HG03045 (cell line): Measurements from ENCODE around the gene LGALS9C.
"Not testable (repeated sequence)": the region's sequence is repeated elsewhere in the genome, so short reads cannot be mapped to it uniquely, and the experiment has no call there.

Experiments used
- ATAC-seq: cut with Tn5 transposase; IDR thresholded peaks from one replicate; pipeline ENCODE4 v1.9.1; 2021; ENCODE audit warnings: mild to moderate bottlenecking, moderate library complexity; ENCODE audit not compliant: unreplicated experiment

LGALS9C gene

DNA sequence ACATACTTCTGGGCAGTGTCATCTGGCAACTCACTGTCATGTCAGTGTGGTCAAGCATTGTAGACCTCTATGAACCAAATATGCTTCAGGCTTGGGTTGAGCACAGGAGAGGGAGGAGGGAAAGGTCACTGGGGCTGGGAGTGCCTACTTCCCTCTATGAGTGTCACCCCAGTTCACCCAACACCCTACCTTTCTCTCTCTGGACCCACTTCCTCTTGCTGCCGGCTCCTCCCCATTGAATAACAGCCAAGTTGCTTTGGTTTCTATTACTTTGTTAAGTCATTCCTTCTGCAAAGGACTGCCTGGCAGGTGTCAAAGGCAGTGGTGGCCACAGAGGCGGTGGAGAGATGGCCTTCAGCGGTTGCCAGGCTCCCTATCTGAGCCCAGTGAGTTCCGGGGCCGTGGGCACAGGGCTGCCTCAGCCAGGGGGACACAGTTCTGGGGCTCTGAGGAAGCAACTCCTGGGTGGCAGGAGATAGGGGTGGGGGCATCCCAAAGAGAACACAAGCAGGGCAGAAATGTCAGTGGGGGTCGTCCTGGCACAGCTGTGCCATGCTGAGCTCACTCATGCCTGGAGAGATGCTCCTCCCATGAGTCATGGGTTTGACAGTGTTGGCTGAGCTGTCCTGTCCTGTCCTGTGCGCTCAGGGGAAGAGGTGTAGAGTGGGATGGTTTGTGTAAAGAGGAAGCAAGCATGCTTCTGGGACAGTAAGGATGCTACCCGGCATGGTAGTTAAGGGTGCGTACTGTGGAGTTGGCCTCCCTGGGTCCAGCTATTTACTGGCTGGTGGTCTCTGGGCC, at the start of gene LGALS9C:
TSS of gene LGALS9C (plus strand) at position 282 of the 801 bp plus-strand sequence. CDS start at position 348, 66 bp downstream.
- ATAC-seq, result not testable (repeated sequence)

DNA sequence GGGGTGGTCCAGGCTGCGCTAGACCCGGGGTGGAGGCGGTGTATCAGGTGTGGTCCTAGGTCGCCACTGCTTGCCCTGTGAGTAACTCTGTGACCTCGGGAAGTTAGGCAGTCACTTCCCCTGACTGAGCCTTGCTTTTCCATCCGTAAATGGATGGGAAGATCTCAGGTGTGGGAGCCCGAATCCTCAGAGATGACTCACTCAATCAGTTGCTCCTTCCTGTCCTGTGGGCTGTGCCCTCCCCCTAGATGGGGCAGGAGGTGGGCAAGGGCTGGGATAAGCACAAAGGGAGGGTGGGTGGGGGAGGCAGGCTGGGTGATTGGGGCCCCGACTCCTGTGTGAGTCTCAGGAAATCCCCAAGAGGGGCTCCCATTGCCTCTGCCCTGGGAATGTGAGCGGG, 44.4 kb upstream of the LGALS9C start:
- ATAC-seq, result not testable (repeated sequence)

DNA sequence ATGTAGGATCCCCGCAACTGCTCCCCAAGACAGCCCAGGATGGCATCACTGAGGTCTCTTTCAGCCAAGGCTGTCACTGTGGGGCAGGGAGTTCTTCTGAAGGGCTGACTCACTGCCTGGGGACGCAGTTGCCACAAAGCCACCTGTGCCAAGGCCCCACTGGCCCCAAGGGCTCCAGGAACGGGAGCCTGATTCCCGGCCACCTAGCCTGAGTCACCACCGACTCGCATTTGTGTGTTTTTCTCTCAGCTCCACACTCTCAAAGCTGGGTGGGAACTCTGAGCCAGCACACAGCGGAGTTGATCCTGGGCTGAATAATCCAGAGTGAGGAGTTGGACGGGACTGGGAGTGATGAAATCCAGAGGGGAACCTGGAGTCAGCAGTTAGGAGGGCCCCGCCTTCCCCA, 37.1 kb upstream of the LGALS9C start:
- ATAC-seq, result not testable (repeated sequence)

GRCh38 chr17:18442093-18442492, 34.5 kb upstream of the LGALS9C start:
- not testable (repeated sequence) for ATAC-seq

- ATAC-seq, result not testable (repeated sequence)
These were observed 34.1 kb upstream of the LGALS9C start for GRCh38 chr17:18442532-18442931.

DNA sequence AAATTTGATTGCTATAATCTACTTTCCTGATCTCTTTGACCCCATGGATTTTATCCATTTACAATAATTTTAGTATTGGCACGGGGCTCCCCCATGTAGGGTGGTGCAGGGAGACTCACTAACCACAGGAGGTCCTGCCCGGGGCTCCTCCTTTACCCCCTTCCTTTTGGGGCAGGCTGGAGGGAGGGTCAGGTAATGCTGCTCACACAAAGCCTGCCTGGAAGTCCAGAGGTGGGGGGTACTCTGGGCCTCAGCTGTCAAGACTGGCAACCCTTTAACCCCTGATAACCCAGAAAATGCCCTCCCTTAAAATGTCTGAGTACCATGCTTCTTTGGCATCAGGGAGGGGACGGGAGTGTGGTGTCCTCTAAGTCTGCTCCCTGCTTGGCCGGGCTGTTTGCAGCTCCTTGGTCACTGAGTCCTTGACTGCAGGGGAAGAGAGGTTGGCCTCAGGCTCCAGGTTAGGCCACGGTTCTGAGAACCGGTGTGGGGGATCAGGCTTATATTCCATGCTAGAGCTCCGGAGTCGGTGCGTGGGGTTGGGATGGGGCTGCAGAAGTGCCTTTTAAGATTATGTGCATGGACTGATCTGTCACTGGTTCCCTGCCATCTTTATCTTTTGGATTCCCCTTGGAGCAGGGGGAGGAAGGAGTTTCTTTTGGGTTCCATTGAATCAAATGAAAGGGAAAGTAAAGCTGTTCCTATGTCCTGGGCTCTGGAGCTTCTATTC, 28.9 kb upstream of the LGALS9C start:
- ATAC-seq, result not testable (repeated sequence)

- ATAC-seq, result not testable (repeated sequence)
These were observed 28.3 kb upstream of the LGALS9C start for GRCh38 chr17:18448311-18448710.

DNA sequence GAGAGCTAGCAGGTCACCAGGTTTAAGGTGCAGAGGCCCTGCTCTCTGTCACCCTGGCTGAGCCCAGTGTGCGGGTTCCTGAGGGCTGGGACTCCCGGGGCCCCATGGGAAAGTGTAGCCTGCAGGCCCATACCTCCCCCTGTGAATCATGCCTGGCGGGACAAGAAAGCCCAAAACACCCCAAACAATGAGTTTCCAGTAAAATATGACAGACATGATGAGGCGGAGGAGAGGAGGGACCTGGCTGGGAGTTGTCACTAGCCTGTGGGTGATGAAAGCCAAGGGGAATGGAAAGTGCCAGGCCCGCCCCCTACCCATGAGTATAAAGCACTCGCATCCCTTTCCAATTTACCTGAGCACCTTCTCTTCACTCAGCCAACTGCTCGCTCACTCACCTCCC, 26.8 kb upstream of the LGALS9C start:
- ATAC-seq, result not testable (repeated sequence)

DNA sequence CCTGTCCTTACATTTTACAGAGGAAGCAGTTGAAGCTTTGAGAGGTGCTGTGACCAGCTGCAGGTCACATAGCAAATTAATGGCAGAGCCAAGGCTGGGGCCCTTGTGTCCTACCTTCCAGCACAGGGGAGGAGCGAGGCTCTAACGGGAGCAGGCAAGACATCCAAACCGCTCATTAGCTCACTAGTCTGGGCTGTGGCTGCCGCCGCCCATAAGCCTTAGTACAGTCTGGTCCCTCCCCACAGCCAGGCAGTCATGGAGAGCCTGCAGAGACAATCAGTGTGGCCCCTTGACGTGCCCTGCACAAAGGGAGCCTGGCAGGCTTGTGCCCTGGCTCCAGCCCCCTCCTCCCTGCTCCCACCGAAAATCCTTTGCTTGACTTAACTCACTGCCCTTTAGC, 25.6 kb upstream of the LGALS9C start:
- ATAC-seq, result not testable (repeated sequence)

DNA sequence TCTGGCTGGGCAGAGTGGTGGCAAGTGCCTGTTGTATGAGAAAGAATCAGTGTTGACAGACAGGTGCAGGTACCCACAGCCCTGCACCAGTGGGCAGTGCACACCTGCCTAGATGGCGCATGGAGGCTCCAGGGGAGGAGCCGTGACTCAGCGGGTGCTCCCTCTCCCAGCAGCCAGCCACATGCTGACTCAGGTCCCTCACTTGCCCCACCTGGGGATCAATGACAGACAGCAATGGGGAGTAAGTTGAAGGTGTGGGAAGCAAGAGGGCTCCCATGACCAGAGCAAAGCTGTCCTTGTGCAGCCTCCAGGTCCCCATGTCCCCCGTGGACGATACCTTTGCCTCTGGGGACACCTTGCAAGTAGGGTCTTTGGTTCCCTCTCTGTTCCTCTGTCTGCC, 24.6 kb upstream of the LGALS9C start:
- not testable (repeated sequence) for ATAC-seq

- ATAC-seq, result not testable (repeated sequence)
These were observed 17.6 kb upstream of the LGALS9C start for GRCh38 chr17:18459035-18459434.

DNA sequence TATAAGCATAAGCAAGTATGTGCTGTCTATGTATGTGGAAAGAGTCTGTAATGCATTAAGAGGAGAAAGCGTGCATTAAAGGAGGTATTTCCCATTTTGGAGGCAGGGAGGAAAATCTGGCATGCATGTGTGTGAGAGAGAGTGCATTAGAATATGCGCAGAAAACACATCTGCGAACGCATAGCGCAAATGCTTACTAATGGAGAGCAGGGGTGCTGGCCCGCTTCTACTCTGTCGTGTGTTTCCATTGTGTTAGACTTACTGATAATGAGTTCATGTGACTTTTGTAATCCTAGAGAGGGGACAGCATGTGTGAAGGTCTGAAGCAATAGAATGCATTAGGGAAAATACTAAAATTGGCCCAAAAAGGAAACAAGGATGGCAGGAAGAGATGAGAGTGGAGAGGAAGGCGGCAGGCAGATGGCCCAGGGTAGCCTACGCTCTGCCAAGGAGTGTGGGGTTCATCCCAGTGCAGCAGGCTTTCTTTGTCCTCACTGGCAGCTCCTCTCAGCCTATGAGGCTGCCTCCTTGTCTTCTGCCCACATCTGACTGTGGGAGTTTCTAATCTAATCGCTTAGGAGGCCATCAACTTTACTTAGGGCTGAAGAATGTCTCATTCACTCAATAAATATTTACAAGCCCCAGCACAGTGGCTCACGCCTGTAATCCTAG, 12.6 kb upstream of the LGALS9C start:
- not testable (repeated sequence) for ATAC-seq

- ATAC-seq, result not testable (repeated sequence)
These were observed 10.2 kb upstream of the LGALS9C start for GRCh38 chr17:18466250-18466983.

DNA sequence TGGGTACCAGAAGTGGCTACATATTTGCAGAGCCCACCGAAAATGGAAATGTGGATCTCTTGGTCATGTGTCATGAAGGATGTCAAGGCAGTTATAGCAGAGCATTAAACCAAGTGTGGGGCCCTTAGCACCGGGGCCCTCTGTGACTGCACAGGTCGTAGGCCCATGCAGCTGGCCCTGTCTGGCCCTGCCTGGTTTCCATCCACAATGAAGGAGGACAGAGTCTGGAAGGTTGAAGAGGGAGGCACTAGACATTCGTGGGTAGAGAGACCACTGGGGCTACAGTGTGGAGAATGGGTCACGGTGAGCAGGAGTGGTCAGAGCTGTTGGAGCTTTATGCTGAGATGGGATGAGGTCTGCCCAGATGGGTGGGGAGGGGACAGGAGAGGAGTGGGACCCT, 9.6 kb upstream of the LGALS9C start:
- not testable (repeated sequence) for ATAC-seq

- not testable (repeated sequence) for ATAC-seq
These were observed 8.0 kb upstream of the LGALS9C start for GRCh38 chr17:18468472-18469171.

DNA sequence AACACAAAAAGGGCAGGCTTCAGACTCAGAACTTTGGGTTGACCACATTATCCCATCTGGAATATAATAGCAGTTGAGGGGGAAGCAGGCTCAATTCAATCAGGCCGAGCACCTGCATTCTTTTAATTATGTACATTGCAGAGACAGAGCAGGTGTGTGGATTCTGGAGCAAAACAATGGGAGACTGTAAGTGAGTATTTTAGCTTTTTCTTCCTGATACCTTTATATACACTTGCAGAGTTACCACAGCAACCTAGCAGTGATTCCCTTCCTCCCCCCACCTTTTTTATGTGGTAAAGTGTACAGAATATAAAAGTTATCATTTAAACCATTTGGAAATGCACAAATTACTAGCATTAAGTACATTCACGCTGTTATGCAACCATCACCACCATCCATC, 6.8 kb upstream of the LGALS9C start:
- not testable (repeated sequence) for ATAC-seq

GRCh38 chr17:18470345-18470930, 6.2 kb upstream of the LGALS9C start:
- ATAC-seq, result not testable (repeated sequence)

GRCh38 chr17:18473967-18474366, 2.6 kb upstream of the LGALS9C start:
- not testable (repeated sequence) for ATAC-seq

DNA sequence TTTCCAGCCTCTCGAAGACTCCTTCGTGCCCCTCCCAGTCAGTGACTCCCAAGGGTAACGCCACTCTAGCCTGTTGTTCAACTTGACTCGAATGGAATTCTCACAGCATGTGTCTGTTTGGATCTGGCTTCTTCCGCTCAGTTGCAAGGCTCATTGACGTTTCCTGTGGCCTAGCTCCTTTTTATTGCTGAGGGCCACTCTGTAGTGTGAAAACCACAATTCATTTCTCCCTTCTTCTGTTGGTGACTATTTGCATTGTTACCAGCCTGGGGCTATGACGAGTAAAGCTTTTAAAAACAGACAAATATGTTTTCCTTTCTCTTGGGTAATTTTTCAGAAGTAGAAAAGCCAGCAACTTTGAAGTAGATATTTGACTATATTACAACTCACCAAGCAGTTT, 1.8 kb upstream of the LGALS9C start:
- ATAC-seq, result not testable (repeated sequence)

DNA sequence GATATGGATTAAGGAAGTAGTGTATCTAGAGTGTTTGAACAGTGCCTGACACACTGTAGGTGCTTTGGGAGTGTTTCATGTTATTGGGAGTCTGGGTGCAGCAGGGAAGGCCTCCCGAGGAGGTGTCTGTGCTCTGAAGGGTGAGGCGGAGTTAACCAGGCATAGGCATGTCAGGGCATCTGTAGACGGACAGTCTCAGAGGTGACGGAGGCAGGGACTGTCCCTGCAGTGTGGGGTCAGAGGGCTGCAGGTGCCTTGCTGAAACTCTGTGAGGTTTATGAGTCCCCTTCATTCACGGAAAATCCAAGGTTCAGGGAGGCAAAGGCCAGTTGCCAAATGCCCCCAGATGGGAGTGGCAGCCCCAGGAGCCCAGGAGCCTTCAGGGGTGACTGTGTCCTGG, 778 bp downstream of the LGALS9C start:
- ATAC-seq, result not testable (repeated sequence)
